Progenitor cell of endocrine pancreas (in vitro differentiated cells): Measurements from ENCODE around the gene ALKBH8. TPM values are rescaled to one million over a fixed set of nuclear protein-coding genes. Genes with fewer than 3 reads are reported as not detected.
"Not testable (repeated sequence)": the region's sequence is repeated elsewhere in the genome, so short reads cannot be mapped to it uniquely, and the experiment has no call there.

Experiments used
- DNase-seq: peaks from one replicate; pipeline ENCODE4 v3.0.0; 2021; ENCODE audit warnings: low spot score; ENCODE audit not compliant: unreplicated experiment
- H3K27ac Mint-ChIP-seq: 2 replicates; pipeline ENCODE4 v1.8.0; 2021; ENCODE audit warnings: mild to moderate bottlenecking, moderate library complexity, mixed read lengths
- H3K27me3 Mint-ChIP-seq: 2 replicates; pipeline ENCODE4 v1.8.0; 2021; ENCODE audit warnings: mixed read lengths
- H3K36me3 Mint-ChIP-seq: 2 replicates; pipeline ENCODE4 v1.8.0; 2022; ENCODE audit warnings: mixed read lengths; ENCODE audit not compliant: insufficient read depth
- H3K4me1 Mint-ChIP-seq: 2 replicates; pipeline ENCODE4 v1.8.0; 2021; ENCODE audit warnings: low read depth, mixed read lengths
- H3K4me3 Mint-ChIP-seq: 2 replicates; pipeline ENCODE4 v1.8.0; 2021; ENCODE audit warnings: low read depth, mild to moderate bottlenecking, moderate library complexity, mixed read lengths
- H3K9me3 Mint-ChIP-seq: 2 replicates; pipeline ENCODE4 v1.8.0; 2021; ENCODE audit warnings: low read depth, mixed read lengths
- total RNA-seq: library from RNA; stranded (reverse); gene quantifications from 2 replicates; pipeline ENCODE4 v1.2.1, GENCODE V29; 2021
- TF ChIP-seq, protein P1 (sequence below): fragments of 200-600 bp; sonication (generic); IDR thresholded peaks from one replicate; pipeline ENCODE4 v1.5.0; 2021; ENCODE audit warnings: antibody characterized with exemption, mild to moderate bottlenecking; ENCODE audit not compliant: unreplicated experiment

Gene ALKBH8
- total RNA-seq, 1 donor from 2014 or later, result 6.9 TPM

DNA sequence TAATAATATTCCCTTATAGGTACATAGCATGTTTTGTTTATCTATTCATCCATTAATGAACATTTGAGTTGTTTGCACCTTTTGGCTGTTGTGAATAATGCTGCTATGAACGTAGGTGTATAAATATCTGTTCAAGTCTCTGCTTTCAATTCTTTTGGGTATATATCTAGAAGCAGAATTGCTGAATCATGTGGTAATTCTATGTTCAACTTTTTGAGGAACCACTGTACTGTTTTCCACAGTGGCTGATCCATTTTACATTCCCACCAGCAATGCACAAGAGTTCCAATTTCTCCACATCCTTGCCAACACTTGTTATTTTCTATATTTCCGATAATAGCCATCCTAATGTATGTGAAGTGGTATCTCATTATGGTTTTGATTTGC is 56.7 kb downstream of the ALKBH8 start:
- Mint-ChIP-seq H3K27ac (no peak overlapping the region), H3K27me3 (no peaks in the 10 kb centered on the region), H3K4me3 (no peak overlapping the region), H3K4me1 (no peaks in the 10 kb centered on the region), H3K36me3 (peaks cover 6% of the 10 kb centered on the region), H3K9me3 (no peaks in the 10 kb centered on the region)
- no peak for DNase-seq
- TF ChIP-seq, protein P1, sequence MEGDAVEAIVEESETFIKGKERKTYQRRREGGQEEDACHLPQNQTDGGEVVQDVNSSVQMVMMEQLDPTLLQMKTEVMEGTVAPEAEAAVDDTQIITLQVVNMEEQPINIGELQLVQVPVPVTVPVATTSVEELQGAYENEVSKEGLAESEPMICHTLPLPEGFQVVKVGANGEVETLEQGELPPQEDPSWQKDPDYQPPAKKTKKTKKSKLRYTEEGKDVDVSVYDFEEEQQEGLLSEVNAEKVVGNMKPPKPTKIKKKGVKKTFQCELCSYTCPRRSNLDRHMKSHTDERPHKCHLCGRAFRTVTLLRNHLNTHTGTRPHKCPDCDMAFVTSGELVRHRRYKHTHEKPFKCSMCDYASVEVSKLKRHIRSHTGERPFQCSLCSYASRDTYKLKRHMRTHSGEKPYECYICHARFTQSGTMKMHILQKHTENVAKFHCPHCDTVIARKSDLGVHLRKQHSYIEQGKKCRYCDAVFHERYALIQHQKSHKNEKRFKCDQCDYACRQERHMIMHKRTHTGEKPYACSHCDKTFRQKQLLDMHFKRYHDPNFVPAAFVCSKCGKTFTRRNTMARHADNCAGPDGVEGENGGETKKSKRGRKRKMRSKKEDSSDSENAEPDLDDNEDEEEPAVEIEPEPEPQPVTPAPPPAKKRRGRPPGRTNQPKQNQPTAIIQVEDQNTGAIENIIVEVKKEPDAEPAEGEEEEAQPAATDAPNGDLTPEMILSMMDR, result no peak

DNA sequence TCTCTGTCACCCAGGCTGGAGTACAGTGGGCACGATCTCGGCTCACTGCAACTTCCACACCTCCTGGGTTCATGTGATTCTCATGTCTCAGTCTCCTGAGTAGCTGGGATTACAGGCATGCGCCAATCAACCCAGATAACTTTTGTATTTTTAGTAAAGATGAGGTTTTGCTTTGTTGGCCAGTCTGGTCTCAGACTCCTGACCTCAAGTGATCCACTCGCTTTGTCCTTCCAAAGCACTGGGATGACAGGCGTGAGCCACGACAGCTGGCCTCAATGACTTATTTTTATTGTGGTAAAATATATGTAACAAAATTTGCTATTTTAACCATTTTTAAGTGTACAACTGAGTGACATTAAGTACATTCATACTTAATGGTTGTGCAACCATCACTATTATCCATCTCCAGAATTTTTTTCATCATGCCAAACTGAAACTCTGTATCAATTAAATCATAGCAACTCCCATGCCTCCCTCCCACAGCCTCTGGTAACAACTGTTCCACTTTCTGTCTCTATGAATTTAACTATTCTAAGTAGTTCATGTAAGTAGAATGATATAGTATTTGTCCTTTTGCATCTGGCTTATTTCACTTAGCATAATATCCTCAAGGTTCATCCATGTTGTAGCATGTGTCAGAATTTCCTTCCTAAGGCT is 57.2 kb downstream of the ALKBH8 start:
- TF ChIP-seq, protein P1, result no peak
- no peaks in the 10 kb centered on the region for H3K9me3 Mint-ChIP-seq
- no peak for DNase-seq
- no peaks in the 10 kb centered on the region for H3K27me3 Mint-ChIP-seq
- H3K4me1 Mint-ChIP-seq, result no peaks in the 10 kb centered on the region
- no peak overlapping the region for H3K4me3 Mint-ChIP-seq
- H3K36me3 Mint-ChIP-seq, result peaks cover 8% of the 10 kb centered on the region
- no peak overlapping the region for H3K27ac Mint-ChIP-seq

DNA sequence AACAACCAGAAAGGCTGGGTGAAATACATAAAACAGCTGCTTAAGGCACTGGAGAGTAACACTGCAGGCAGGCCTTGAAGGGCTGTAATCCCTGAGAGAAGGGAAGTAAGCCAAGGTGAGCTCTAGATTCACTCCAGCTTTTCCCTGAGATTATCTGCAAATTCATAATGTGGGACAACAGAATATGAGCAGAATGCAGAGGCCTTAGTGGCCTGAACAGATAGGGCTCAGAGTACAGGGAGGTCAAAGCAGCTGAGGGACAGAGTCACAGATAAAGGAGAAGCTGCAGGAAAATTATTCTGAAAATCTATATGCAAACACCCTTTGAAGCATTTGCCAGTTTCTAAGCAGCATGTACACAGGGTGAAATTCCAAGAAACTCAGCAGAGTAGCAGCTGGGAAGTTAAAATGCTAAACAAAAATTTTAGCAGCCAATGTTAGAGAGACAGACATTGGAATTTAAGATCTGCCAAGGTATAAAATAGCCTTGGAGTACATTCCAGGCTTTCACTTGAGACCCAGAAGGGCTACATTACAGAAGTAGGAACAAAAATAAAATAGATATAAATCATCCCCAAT is 59.8 kb downstream of the ALKBH8 start:
- H3K27me3 Mint-ChIP-seq, result no peaks in the 10 kb centered on the region

DNA sequence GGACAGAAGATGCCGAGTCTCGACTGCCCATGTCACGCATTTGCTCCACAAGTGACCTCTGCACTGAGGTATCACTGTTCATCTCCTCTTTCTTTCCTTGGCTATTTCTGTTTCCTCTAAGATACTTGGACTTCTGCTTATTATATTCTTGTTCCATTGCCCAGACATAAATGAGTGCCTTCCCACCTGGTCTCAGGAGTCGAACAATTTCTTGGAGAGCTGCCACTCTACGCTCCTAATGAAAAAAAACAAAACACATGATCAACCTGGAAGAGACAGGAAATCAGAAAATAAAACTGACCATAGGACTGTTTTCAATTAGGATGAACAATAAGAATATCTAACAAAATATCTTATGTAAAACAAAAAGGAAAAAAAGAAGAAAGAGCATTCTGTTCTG is 60.6 kb downstream of the ALKBH8 start:
- no peak for DNase-seq
- no peak overlapping the region for H3K4me3 Mint-ChIP-seq
- no peaks in the 10 kb centered on the region for H3K4me1 Mint-ChIP-seq
- H3K36me3 Mint-ChIP-seq, result peaks cover 23% of the 10 kb centered on the region
- TF ChIP-seq, protein P1, result no peak
- no peaks in the 10 kb centered on the region for H3K27me3 Mint-ChIP-seq
- no peak overlapping the region for H3K27ac Mint-ChIP-seq
- H3K9me3 Mint-ChIP-seq, result peaks cover 6% of the 10 kb centered on the region

More for the DNA sequence above, 59.8 kb downstream of the ALKBH8 start:
- Mint-ChIP-seq H3K36me3 (peaks cover 23% of the 10 kb centered on the region), H3K4me1 (no peaks in the 10 kb centered on the region), H3K27ac (no peak overlapping the region), H3K4me3 (no peak overlapping the region), H3K9me3 (peaks cover 6% of the 10 kb centered on the region)
- no peak for DNase-seq
- TF ChIP-seq, protein P1, result no peak

DNA sequence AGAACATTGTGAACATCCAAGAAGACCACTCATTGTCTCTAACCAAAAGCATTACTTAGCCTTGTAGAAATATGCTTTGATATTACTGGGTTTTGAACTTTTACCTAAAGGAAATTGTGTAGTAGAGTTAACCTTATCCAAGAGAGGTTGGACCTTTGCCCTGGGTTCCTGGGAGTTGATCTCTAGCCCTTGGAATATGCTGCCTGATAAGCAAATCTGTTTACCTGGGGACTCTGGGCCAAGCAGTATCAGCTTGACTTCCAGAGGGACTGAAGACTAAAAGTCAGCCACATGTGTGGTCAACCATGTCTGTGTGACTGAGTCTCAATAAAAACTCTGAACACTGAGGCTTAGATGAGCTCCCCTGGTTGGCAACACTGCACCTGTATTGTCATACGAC is 63.8 kb downstream of the ALKBH8 start:
- DNase-seq, result no peak
- H3K4me3 Mint-ChIP-seq, result no peak overlapping the region
- H3K9me3 Mint-ChIP-seq, result peaks cover 8% of the 10 kb centered on the region
- H3K27me3 Mint-ChIP-seq, result no peaks in the 10 kb centered on the region
- H3K36me3 Mint-ChIP-seq, result peaks cover 23% of the 10 kb centered on the region
- TF ChIP-seq, protein P1, result no peak
- no peak overlapping the region for H3K27ac Mint-ChIP-seq
- no peaks in the 10 kb centered on the region for H3K4me1 Mint-ChIP-seq

DNA sequence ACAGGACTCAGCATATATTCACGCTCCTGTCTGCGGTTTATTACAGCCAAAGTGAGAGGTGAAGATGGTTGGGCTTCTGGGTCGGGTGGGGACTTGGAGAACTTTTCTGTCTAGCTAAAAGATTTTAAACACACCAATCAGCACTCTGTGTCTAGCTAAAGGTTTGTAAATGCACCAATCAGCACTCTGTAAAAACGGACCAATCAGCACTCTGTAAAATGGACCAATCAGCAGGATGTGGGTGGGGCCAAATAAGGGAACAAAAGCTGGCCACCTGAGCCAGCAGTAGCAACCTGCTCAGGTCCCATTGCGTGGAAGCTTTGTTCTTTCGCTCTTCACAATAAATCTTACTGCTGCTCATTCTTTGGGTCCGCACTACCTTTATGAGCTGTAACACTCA is 68.2 kb downstream of the ALKBH8 start:
- H3K4me3 Mint-ChIP-seq, H3K36me3 Mint-ChIP-seq, DNase-seq, H3K9me3 Mint-ChIP-seq, H3K4me1 Mint-ChIP-seq, H3K27ac Mint-ChIP-seq, H3K27me3 Mint-ChIP-seq: not testable (repeated sequence)
